Activated CD4-positive, alpha-beta memory T cell treated with anti-CD3 and anti-CD28 coated beads for 36 hours (primary cell): ENCODE measurements around the gene TBL1X. TPM values are rescaled to one million over a fixed set of nuclear protein-coding genes. Genes with fewer than 3 reads are reported as not detected.

Experiments used
- CTCF ChIA-PET: fragments of 350-600 bp; sonication (Branson Sonifier 250); formaldehyde crosslinking; loops from one replicate; lab custom pipeline; 2021; ENCODE audit warnings: antibody characterized with exemption, inconsistent platforms; lab: Charles Lee
- POLR2A ChIA-PET: fragments of 350-600 bp; sonication (Branson Sonifier 250); formaldehyde crosslinking; loops from one replicate; lab custom pipeline; 2021; ENCODE audit warnings: antibody characterized with exemption; lab: Charles Lee
- DNase-seq: peaks from one replicate; pipeline ENCODE4 v3.0.0-alpha.2; 2020
- H3K27ac Mint-ChIP-seq: one replicate; pipeline ENCODE4 v1.8.0; 2021; ENCODE audit warnings: mixed read lengths
- H3K27me3 Mint-ChIP-seq: one replicate; pipeline ENCODE4 v1.8.0; 2021; ENCODE audit warnings: mixed read lengths
- H3K36me3 Mint-ChIP-seq: one replicate; pipeline ENCODE4 v1.8.0; 2021; ENCODE audit warnings: mixed read lengths
- H3K4me1 Mint-ChIP-seq: one replicate; pipeline ENCODE4 v1.8.0; 2021; ENCODE audit warnings: low read depth, mixed read lengths
- H3K4me3 Mint-ChIP-seq: one replicate; pipeline ENCODE4 v1.8.0; 2021; ENCODE audit warnings: mild to moderate bottlenecking, mixed read lengths
- H3K9me3 Mint-ChIP-seq: one replicate; pipeline ENCODE4 v1.8.0; 2021; ENCODE audit warnings: mixed read lengths
- intact Hi-C: fragments of 100-400 bp; cut with micrococcal nuclease; formaldehyde crosslinking; loops from one replicate; pipeline ENCODE4 v1.15.1; 2023
- total RNA-seq, 2 experiments: library from RNA; stranded (reverse); gene quantifications; one replicate each; pipeline ENCODE4 v1.2.3, GENCODE V29; 2021

TBL1X gene
- total RNA-seq, 2 experiments from 2014 or later, result 21.1 to 23.5 TPM

DNA sequence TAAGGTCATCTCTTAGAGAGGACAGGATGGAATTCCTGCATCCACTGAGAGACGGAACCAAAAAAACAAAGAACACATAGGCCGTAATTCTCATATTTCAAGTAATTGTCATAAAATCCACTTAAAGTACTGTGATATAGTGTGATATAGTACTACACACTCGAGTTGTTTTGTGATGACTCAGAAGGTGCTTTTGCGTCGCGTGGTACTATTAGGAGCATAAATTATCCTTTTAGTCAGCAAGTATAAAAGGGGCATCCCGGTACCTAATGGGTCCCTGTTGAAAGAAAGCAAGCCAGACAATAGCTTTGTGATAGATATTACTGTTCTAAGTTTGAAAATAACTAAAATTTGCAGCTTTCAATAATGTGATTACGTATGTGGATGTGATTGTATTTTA is 245.5 kb downstream of the TBL1X start:
- Mint-ChIP-seq H3K4me1 (peaks cover 8% of the 10 kb centered on the region), H3K36me3 (peaks cover 13% of the 10 kb centered on the region), H3K27me3 (no peaks in the 10 kb centered on the region), H3K4me3 (no peak overlapping the region), H3K9me3 (no peaks in the 10 kb centered on the region), H3K27ac (no peak overlapping the region)
- no peak for DNase-seq
- ChIA-PET POLR2A (no interaction called here), CTCF (interaction anchor here (1.0 kb wide), 1 partner anchor 398 kb away, joined by 3 read pairs; no protein-coding TSS in a partner anchor)
- intact Hi-C loops, result no loop called here

DNA sequence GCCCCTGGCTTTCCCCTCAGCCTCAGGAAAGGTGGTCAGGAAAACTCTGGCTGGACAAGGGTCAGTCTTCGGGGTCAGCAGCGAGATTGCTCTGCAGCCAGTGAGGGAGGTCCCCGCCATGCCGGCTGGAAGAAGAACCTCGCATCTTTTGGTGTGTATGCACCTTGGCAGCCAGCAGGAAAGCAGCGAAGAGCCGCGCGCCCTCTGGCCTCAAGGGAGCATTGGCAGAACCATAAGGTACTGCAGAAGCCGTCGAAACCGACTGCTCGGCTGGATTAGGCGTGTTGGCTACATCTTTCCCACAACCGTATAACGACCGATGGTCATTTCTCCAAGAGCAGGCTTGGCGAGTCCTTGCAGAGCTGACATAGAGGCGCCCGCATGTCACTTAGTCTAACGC is 252.5 kb downstream of the TBL1X start:
- Mint-ChIP-seq H3K36me3 (peaks cover 55% of the 10 kb centered on the region), H3K9me3 (peaks cover 14% of the 10 kb centered on the region), H3K4me3 (no peak overlapping the region), H3K27ac (no peak overlapping the region), H3K4me1 (no peaks in the 10 kb centered on the region), H3K27me3 (no peaks in the 10 kb centered on the region)
- CTCF ChIA-PET, result no interaction called here
- no peak for DNase-seq
- POLR2A ChIA-PET, result no interaction called here
- intact Hi-C loops, result no loop called here

GRCh38 chrX:9724711-9725110 is 259.9 kb downstream of the TBL1X start:
- Mint-ChIP-seq H3K4me1 (no peaks in the 10 kb centered on the region), H3K9me3 (peaks cover 29% of the 10 kb centered on the region), H3K4me3 (no peak overlapping the region), H3K27me3 (peaks cover 2% of the 10 kb centered on the region), H3K36me3 (peaks cover 20% of the 10 kb centered on the region), H3K27ac (no peak overlapping the region)
- no peak for DNase-seq
- ChIA-PET POLR2A (no interaction called here), CTCF (no interaction called here)
- intact Hi-C loops, result no loop called here

DNA sequence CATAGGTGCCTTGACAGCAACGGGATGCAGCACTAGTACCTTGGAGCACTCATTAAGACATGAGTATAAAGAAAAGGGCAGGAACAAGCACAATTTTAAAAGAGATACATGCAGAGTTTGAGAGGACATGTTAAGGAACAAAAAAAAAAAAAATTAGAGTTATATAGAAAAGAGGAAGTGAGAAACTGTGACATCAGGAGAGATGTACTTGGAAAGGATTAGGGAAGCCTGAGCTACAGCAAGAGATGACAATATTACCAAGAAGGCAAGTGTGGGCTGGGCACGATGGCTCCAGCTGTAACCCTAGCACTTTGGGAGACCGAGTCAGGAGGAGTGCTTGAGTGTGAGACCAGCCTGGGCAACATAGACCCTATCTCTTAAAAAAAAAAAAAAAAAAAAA is 263.4 kb downstream of the TBL1X start:
- Mint-ChIP-seq H3K9me3 (peaks cover 17% of the 10 kb centered on the region), H3K4me3 (no peak overlapping the region), H3K4me1 (no peaks in the 10 kb centered on the region), H3K27ac (no peak overlapping the region), H3K36me3 (no peaks in the 10 kb centered on the region), H3K27me3 (peaks cover 2% of the 10 kb centered on the region)
- POLR2A ChIA-PET, result no interaction called here
- CTCF ChIA-PET, result no interaction called here
- DNase-seq, result no peak
- intact Hi-C loops, result no loop called here

- intact Hi-C loops, result no loop called here
- DNase-seq, result no peak
- H3K27ac Mint-ChIP-seq, result no peak overlapping the region
Observed at GRCh38 chrX:9729171-9729885, 264.5 kb downstream of the TBL1X start.

DNA sequence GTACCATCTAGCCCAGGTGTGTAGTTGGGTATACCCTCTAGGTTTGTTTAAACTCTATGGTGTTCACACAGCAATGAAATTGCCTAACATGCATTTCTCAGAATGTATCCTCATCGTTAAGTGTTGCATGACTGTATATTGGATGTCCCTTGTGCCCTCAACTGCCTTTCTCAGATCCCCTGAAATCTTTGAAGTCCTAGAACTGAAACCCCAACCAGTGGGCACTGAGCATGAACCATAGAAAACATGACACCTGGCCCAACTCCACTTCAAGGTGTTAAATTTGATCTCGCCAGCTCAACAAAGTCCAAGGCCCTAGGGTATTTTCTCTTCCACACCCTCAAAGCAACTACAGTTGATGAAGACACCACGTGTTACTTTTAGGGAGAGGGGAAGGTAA is 265.2 kb downstream of the TBL1X start:
- Mint-ChIP-seq H3K36me3 (no peaks in the 10 kb centered on the region), H3K27ac (no peak overlapping the region), H3K9me3 (peaks cover 17% of the 10 kb centered on the region), H3K4me1 (no peaks in the 10 kb centered on the region), H3K4me3 (no peak overlapping the region), H3K27me3 (peaks cover 2% of the 10 kb centered on the region)
- DNase-seq, result no peak
- ChIA-PET CTCF (no interaction called here), POLR2A (no interaction called here)
- intact Hi-C loops, result no loop called here

More at GRCh38 chrX:9729171-9729885, 264.5 kb downstream of the TBL1X start:
- H3K4me3 Mint-ChIP-seq, result no peak overlapping the region
- ChIA-PET POLR2A (no interaction called here), CTCF (no interaction called here)
- H3K4me1 Mint-ChIP-seq, result no peaks in the 10 kb centered on the region
- no peaks in the 10 kb centered on the region for H3K36me3 Mint-ChIP-seq
- peaks cover 17% of the 10 kb centered on the region for H3K9me3 Mint-ChIP-seq
- H3K27me3 Mint-ChIP-seq, result peaks cover 2% of the 10 kb centered on the region

DNA sequence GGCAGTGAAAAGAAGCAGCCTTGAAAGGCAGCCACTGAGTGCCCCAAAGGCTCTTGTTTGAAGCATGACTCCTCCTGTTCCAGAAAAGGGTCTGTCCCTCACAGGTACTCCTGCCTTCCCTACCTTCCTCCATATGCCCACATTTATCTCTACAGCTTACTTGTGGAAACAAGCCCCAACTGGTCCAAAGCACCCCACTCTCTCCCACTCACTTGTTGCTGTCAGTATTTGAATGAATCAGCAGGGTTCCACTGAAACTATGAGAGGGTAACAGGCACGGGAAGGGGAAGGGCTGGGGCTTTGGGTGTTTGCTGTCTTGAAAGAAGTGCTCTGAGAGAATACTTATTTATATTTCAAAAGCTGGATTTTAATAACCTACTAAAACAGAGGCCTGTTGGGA is 265.9 kb downstream of the TBL1X start:
- Mint-ChIP-seq H3K27me3 (peaks cover 2% of the 10 kb centered on the region), H3K9me3 (peaks cover 17% of the 10 kb centered on the region), H3K36me3 (no peaks in the 10 kb centered on the region), H3K4me3 (no peak overlapping the region), H3K4me1 (no peaks in the 10 kb centered on the region), H3K27ac (no peak overlapping the region)
- CTCF ChIA-PET, result no interaction called here
- intact Hi-C loops, result no loop called here
- POLR2A ChIA-PET, result no interaction called here
- peak; percentile 14 for DNase-seq

GRCh38 chrX:9737363-9737762 is 272.5 kb downstream of the TBL1X start:
- no peak overlapping the region for H3K4me3 Mint-ChIP-seq
- POLR2A ChIA-PET, result no interaction called here
- H3K4me1 Mint-ChIP-seq, result no peaks in the 10 kb centered on the region
- no peak overlapping the region for H3K27ac Mint-ChIP-seq
- no peak for DNase-seq
- H3K27me3 Mint-ChIP-seq, result no peaks in the 10 kb centered on the region
- no peaks in the 10 kb centered on the region for H3K9me3 Mint-ChIP-seq
- no peaks in the 10 kb centered on the region for H3K36me3 Mint-ChIP-seq
- CTCF ChIA-PET, result no interaction called here
- intact Hi-C loops, result no loop called here

- Mint-ChIP-seq H3K9me3 (no peaks in the 10 kb centered on the region), H3K36me3 (no peaks in the 10 kb centered on the region), H3K4me3 (no peak overlapping the region), H3K27me3 (no peaks in the 10 kb centered on the region), H3K27ac (no peak overlapping the region), H3K4me1 (no peaks in the 10 kb centered on the region)
- ChIA-PET POLR2A (no interaction called here), CTCF (no interaction called here)
- DNase-seq, result no peak
- intact Hi-C loops, result no loop called here
Observed at GRCh38 chrX:9738151-9738550, 273.3 kb downstream of the TBL1X start.

GRCh38 chrX:9739130-9739529 is 274.3 kb downstream of the TBL1X start:
- ChIA-PET CTCF (no interaction called here), POLR2A (no interaction called here)
- Mint-ChIP-seq H3K9me3 (no peaks in the 10 kb centered on the region), H3K4me3 (no peak overlapping the region), H3K27me3 (no peaks in the 10 kb centered on the region), H3K36me3 (no peaks in the 10 kb centered on the region), H3K27ac (no peak overlapping the region), H3K4me1 (no peaks in the 10 kb centered on the region)
- no peak for DNase-seq
- intact Hi-C loops, result no loop called here

DNA sequence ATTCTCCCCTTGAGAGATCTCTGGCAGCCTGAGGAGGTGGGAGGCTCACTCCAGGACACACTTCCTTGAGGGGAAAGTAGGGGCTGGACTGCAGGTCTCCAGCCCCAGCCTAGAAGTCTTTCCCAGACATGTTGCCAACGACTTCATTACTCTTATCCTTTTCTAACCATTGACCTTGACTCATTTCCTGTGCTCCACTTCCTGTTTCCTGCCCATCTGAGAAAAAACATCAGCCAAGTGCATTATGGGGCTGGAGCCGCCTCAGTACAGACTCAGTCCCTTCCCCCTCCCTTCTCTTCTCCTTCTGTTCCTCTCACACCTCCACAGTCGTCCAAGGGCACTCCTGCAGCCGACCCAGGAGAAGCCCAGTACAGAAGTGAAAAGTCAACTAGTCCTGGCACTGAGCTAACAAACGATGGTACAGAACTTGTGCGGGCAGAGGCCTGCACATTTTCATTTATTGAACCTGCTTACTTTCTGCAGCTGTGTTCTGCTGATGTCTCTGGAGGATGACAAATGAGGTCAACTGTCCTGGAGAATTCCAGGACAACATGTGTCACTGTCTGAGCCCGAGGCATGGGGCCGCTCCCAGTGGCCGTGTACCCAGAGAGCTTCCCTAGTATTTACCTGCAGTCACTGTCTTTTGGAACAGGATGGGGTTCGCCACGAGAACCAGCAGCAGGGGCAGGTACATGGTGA is 280.7 kb downstream of the TBL1X start:
- peak; percentile 12 for DNase-seq
- CTCF ChIA-PET, result no interaction called here
- Mint-ChIP-seq H3K4me1 (peaks cover 7% of the 10 kb centered on the region), H3K27me3 (no peaks in the 10 kb centered on the region), H3K4me3 (no peak overlapping the region), H3K27ac (peak overlapping the region; percentile 43), H3K36me3 (peaks cover 6% of the 10 kb centered on the region), H3K9me3 (peaks cover 6% of the 10 kb centered on the region)
- POLR2A ChIA-PET, result no interaction called here
- intact Hi-C loops, result no loop called here

DNA sequence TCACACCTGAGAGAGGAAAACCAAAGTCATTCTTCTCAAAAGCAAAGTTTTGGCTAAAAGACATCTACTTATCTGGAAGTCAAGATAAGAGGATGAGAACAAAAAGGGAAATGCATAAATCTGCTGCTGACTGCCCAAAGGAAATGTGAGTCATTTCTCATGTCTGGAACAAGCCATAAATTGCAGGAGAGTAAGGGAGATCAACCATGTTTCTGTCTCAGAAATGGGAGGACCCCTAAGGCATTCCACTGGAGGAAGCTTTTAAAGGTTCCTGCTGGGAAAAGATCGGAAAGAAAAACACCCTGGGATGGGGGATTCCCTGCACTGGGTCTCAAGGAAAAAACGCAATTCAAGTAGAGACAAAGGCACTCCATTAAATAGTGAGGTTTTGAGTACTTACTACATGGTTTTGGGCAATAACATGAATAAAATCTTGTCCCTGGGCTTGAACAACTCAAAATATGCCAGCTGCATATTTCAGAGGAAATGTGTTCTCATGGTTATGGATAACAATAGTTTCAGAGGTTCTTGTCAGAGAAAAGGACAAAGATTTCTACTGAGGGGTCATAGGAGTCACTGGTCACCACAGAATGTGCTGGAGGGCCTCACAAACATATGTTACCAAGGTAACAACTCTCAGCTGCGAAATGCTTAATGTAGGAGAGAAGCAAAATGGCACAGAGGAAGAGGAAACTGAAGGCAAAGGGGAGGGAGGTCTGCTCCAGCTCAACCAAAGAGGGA is 281.5 kb downstream of the TBL1X start:
- POLR2A ChIA-PET, result no interaction called here
- Mint-ChIP-seq H3K27me3 (no peaks in the 10 kb centered on the region), H3K4me3 (no peak overlapping the region), H3K4me1 (peaks cover 7% of the 10 kb centered on the region), H3K36me3 (peaks cover 6% of the 10 kb centered on the region), H3K9me3 (peaks cover 6% of the 10 kb centered on the region), H3K27ac (no peak overlapping the region)
- intact Hi-C loops, result no loop called here
- CTCF ChIA-PET, result no interaction called here
- no peak for DNase-seq
